Neural progenitor cell (in vitro differentiated cells): Measurements from ENCODE around the gene TFCP2L1.

Source experiments
- CTCF ChIP-seq: fragments of 200-600 bp; sonication (generic); IDR thresholded peaks from 2 replicates; pipeline ENCODE4 v1.5.1; 2017; ENCODE audit warnings: antibody characterized with exemption, mild to moderate bottlenecking
- EZH2 ChIP-seq: fragments of 200-600 bp; sonication (generic); IDR thresholded peaks from 2 replicates; pipeline ENCODE4 v1.6.1; 2017; ENCODE audit warnings: antibody characterized with exemption, mild to moderate bottlenecking, moderate library complexity
- EZH2phosphoT487 ChIP-seq: fragments of 200-600 bp; sonication (generic); IDR thresholded peaks from 2 replicates; pipeline ENCODE4 v1.6.1; 2017; ENCODE audit warnings: antibody characterized with exemption

- no peak for TF ChIP-seq CTCF
- no peak for TF ChIP-seq EZH2phosphoT487
- no peak for TF ChIP-seq EZH2
Observed at GRCh38 chr2:121240436-121240835, 44.6 kb downstream of the TFCP2L1 start.
